ENCODE data around the gene LRCH4. TPM values are rescaled to one million over a fixed set of nuclear protein-coding genes. Genes with fewer than 3 reads are reported as not detected.

LRCH4 gene
- total and polyA plus RNA-seq, 11 donors = 18.5 to 46.6 (median 34.1) TPM

GRCh38 chr7:100626055-100626454 lies 40.1 kb upstream of the LRCH4 start:
- H3K9me3 ChIP-seq = no peaks in the 10 kb centered on the region
- ATAC-seq (no peak), DNase-seq (no peak)
- H3K27ac ChIP-seq = no peak overlapping the region
- TF ChIP-seq CTCF (IDR thresholded peaks at IDR 0.05) = no peak
- TF ChIP-seq POLR2A (IDR thresholded peaks at IDR 0.05) = no peak
- H3K4me1 ChIP-seq = peaks cover 0 to 12% (median 4%) of the 10 kb centered on the region in 12 donors
- H3K27me3 ChIP-seq = no peaks in the 10 kb centered on the region
- intact Hi-C loops (cut with DNase I) = loop anchor here in 2 of 10 donors (5.0 kb wide), 2 partner anchors 41 to 46 kb away; partner anchors contain the start of gene GNB2 (in 1 of the 2)
- H3K36me3 ChIP-seq = no peaks in the 10 kb centered on the region
- 10 to 23% (median 18%) methylated on average over 3 of the region's 3 CpGs for WGBS, 4 donors
- peak overlapping the region in 9 of 12 donors; percentile 26 to 51 (median 43) for H3K4me3 ChIP-seq

- WGBS, 4 donors = 82 to 93% (median 88%) methylated on average over 15 of the region's 15 CpGs
- TF ChIP-seq CTCF (IDR thresholded peaks at IDR 0.05) = no peak
- TF ChIP-seq POLR2A (IDR thresholded peaks at IDR 0.05) = no peak
- Histone ChIP-seq H3K4me3 (no peak overlapping the region), H3K4me1 (peaks cover 0 to 12% (median 4%) of the 10 kb centered on the region in 12 donors), H3K9me3 (no peaks in the 10 kb centered on the region), H3K27ac (no peak overlapping the region), H3K36me3 (peaks cover 0 to 6% (median 0%) of the 10 kb centered on the region in 9 donors), H3K27me3 (no peaks in the 10 kb centered on the region)
- ATAC-seq (no peak), DNase-seq (no peak)
- intact Hi-C loops (cut with DNase I) = loop anchor here in 1 of 10 donors (5.0 kb wide), 1 partner anchor 63 kb away; no protein-coding TSS in a partner anchor
Observed at GRCh38 chr7:100623951-100624824, 38.3 kb upstream of the LRCH4 start.

GRCh38 chr7:100621554-100621953 lies 35.6 kb upstream of the LRCH4 start:
- Histone ChIP-seq H3K36me3 (peaks cover 0 to 6% (median 0%) of the 10 kb centered on the region in 9 donors), H3K9me3 (no peaks in the 10 kb centered on the region), H3K4me1 (peaks cover 0 to 6% (median 0%) of the 10 kb centered on the region in 12 donors), H3K27me3 (no peaks in the 10 kb centered on the region), H3K27ac (no peak overlapping the region), H3K4me3 (no peak overlapping the region)
- intact Hi-C loops (cut with DNase I) = loop anchor here in 1 of 10 donors (5.0 kb wide), 1 partner anchor 66 kb away; no protein-coding TSS in a partner anchor
- ATAC-seq = no peak
- 85 to 87% (median 86%) methylated on average over 8 of the region's 8 CpGs for WGBS, 4 donors
- no peak for DNase-seq
- no peak for TF ChIP-seq CTCF (IDR thresholded peaks at IDR 0.05)
- no peak for TF ChIP-seq POLR2A (IDR thresholded peaks at IDR 0.05)

GRCh38 chr7:100620804-100621203 lies 34.9 kb upstream of the LRCH4 start:
- H3K9me3 ChIP-seq = no peaks in the 10 kb centered on the region
- no peaks in the 10 kb centered on the region for H3K27me3 ChIP-seq
- no peaks in the 10 kb centered on the region for H3K4me1 ChIP-seq
- peaks cover 0 to 6% (median 0%) of the 10 kb centered on the region in 9 donors for H3K36me3 ChIP-seq
- DNase-seq = no peak
- TF ChIP-seq CTCF (IDR thresholded peaks at IDR 0.05) (no peak), POLR2A (IDR thresholded peaks at IDR 0.05) (no peak)
- intact Hi-C loops (cut with DNase I) = loop anchor here in 1 of 10 donors (5.0 kb wide), 1 partner anchor 66 kb away; no protein-coding TSS in a partner anchor
- H3K27ac ChIP-seq = no peak overlapping the region
- WGBS, 4 donors = 93 to 95% (median 95%) methylated on average over 23 of the region's 23 CpGs
- no peak overlapping the region for H3K4me3 ChIP-seq
- no peak for ATAC-seq

Data from heart left ventricle (tissue), 16 donors.